Measurements from ENCODE around the gene TENM3. TPM values are rescaled to one million over a fixed set of nuclear protein-coding genes. Genes with fewer than 3 reads are reported as not detected.

The TENM3 gene
- total RNA-seq, 2 experiments from 2014 or later: not detected

DNA sequence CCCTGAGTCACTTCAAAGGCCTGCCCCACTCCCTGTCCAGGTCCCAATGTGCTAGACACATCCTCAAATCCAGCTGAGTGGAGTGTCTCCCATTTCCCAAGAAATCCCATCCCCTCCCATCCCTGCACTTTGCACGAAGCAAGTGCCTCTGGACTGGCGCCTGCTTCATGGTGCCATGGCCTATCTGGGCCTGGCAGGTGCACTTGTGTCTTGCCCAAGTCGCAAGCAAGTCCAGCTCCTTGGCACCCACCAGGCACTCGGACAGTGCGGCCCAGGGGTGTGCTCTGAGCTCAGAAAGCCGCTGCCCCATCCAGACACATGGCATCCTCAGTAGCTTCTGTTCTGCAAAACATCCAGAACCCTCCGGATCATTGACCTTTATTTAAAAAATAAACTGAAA, 576.5 kb downstream of the TENM3 start:
- intact Hi-C loops (cut with micrococcal nuclease): no loop called here
- CTCF ChIA-PET: no interaction called here
- Mint-ChIP-seq H3K4me3 (no peak overlapping the region), H3K27me3 (ENCODE audit: low read depth) (no peaks in the 10 kb centered on the region), H3K4me1 (ENCODE audit: low read depth) (no peaks in the 10 kb centered on the region), H3K27ac (no peak overlapping the region), H3K9me3 (no peaks in the 10 kb centered on the region), H3K36me3 (ENCODE audit: low read depth) (no peaks in the 10 kb centered on the region)
- DNase-seq: no peak

DNA sequence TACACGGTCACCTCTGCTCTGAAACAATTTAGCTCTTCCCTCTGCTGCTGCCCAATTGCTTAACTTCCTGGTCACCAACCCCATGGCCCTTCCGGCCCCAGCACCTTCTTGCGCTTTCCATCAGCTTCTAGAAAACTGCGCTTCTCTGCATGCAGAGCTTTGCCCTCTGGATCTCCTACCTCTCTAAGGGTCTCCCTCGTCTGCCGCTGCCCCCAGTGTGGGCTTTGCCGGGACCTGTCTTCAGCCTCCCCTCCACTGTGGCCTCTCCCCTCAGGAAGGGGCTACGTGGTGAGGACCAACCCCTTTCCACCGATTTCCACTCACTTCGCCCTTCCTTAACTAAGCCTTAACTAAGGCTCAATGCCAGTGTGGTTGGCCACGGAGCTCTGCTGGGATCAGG, 579.4 kb downstream of the TENM3 start:
- Mint-ChIP-seq H3K27me3 (ENCODE audit: low read depth) (peaks cover 9% of the 10 kb centered on the region), H3K9me3 (no peaks in the 10 kb centered on the region), H3K36me3 (ENCODE audit: low read depth) (no peaks in the 10 kb centered on the region), H3K27ac (no peak overlapping the region), H3K4me1 (ENCODE audit: low read depth) (peaks cover 6% of the 10 kb centered on the region), H3K4me3 (no peak overlapping the region)
- CTCF ChIA-PET: interaction anchor here (1.1 kb wide), 1 partner anchor 103 kb away, joined by 3 read pairs; no protein-coding TSS in a partner anchor
- intact Hi-C loops (cut with micrococcal nuclease): no loop called here
- no peak for DNase-seq

DNA sequence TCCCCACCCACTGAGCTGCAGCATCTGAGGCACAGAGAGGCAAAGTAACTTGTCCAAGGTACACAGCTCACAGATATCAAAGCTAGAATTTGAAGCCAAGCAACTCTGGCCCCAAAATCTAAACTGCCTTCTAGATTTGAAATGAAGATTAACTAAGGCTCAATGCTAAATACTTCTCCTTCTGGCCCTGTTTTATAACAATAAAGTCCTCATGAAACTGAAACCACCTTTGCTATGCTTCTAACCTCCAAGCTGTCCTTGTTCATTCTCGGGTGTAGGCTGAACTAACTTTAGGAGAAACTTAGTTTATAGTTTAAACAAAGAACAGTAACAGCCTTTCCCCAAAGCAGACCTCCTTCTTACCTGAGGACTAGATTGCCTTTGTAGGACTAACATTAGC, 580.4 kb downstream of the TENM3 start:
- Mint-ChIP-seq H3K36me3 (ENCODE audit: low read depth) (no peaks in the 10 kb centered on the region), H3K4me1 (ENCODE audit: low read depth) (peaks cover 6% of the 10 kb centered on the region), H3K27ac (no peak overlapping the region), H3K9me3 (no peaks in the 10 kb centered on the region), H3K4me3 (no peak overlapping the region), H3K27me3 (ENCODE audit: low read depth) (peaks cover 13% of the 10 kb centered on the region)
- CTCF ChIA-PET: interaction anchor here (1.1 kb wide), 1 partner anchor 102 kb away, joined by 3 read pairs; no protein-coding TSS in a partner anchor
- DNase-seq: no peak
- intact Hi-C loops (cut with micrococcal nuclease): no loop called here

DNA sequence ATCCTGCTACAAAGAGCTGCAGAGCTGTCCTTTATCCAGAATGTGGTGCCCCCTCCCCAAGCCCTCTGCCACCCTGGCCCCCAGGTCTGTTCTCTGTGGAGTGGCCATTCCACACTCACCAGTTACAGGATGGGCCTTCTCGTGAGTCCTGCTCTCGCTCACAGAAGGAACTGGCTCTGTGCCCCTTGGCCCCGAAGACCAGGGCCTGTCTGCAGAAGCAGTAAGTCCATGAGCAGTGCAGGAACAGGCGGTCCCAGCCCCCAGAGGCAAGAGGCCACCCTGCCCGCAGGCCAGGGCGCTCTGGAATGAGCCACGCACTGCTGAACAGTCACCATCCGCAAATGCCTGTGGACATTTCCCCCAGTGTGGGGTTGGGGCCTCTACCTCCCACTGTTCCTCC, 581.8 kb downstream of the TENM3 start:
- no peak for DNase-seq
- Mint-ChIP-seq H3K4me1 (ENCODE audit: low read depth) (peaks cover 6% of the 10 kb centered on the region), H3K27ac (no peak overlapping the region), H3K36me3 (ENCODE audit: low read depth) (no peaks in the 10 kb centered on the region), H3K9me3 (no peaks in the 10 kb centered on the region), H3K4me3 (no peak overlapping the region), H3K27me3 (ENCODE audit: low read depth) (peaks cover 16% of the 10 kb centered on the region)
- CTCF ChIA-PET: no interaction called here
- intact Hi-C loops (cut with micrococcal nuclease): no loop called here

DNA sequence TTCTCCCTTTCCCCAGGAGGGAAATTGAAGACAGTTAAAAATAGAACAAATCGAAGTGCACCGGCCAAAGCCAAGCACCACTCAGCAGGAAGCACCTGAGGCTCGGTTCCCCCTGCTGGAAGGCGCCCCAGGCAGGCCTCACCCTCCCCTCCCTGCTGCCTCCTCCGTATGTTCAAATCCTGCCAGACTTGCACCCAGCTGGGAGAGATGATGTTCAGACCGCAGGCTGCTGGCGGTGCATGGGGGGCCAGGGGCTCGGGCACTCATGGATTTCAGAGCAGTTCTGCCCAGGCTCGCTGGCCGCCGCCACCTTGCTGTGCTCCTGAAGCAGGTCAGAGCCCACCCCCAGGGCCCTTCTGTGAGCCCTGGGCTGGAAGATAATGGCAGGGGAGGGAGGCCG, 582.6 kb downstream of the TENM3 start:
- Mint-ChIP-seq H3K9me3 (no peaks in the 10 kb centered on the region), H3K36me3 (ENCODE audit: low read depth) (no peaks in the 10 kb centered on the region), H3K27me3 (ENCODE audit: low read depth) (peaks cover 20% of the 10 kb centered on the region), H3K4me1 (ENCODE audit: low read depth) (peaks cover 6% of the 10 kb centered on the region), H3K4me3 (no peak overlapping the region), H3K27ac (no peak overlapping the region)
- CTCF ChIA-PET: no interaction called here
- DNase-seq: no peak
- intact Hi-C loops (cut with micrococcal nuclease): no loop called here

DNA sequence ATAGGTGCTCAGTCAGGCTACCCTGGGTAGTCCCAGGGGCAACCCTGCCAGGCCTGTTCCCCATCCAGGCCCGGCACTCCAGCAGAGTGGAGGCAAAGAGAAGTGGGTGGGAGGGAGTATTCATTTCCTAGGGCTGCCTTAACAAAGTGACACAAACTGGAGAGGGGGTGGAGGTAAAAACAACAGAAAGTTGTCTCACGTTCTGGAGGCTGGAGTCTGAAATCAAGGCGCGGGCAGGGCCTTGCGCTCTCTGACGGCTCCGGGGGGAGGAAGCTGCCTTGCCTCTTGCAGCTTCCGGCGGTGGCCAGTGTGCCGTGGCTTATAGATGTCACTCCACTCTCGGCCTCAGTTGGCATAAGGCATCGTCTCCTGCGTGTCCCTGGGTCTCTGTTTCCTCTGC, 583.2 kb downstream of the TENM3 start:
- DNase-seq: peak; percentile 46
- CTCF ChIA-PET: no interaction called here
- Mint-ChIP-seq H3K4me3 (no peak overlapping the region), H3K9me3 (no peaks in the 10 kb centered on the region), H3K27me3 (ENCODE audit: low read depth) (peaks cover 23% of the 10 kb centered on the region), H3K27ac (no peak overlapping the region), H3K4me1 (ENCODE audit: low read depth) (peaks cover 6% of the 10 kb centered on the region), H3K36me3 (ENCODE audit: low read depth) (no peaks in the 10 kb centered on the region)
- intact Hi-C loops (cut with micrococcal nuclease): no loop called here

DNA sequence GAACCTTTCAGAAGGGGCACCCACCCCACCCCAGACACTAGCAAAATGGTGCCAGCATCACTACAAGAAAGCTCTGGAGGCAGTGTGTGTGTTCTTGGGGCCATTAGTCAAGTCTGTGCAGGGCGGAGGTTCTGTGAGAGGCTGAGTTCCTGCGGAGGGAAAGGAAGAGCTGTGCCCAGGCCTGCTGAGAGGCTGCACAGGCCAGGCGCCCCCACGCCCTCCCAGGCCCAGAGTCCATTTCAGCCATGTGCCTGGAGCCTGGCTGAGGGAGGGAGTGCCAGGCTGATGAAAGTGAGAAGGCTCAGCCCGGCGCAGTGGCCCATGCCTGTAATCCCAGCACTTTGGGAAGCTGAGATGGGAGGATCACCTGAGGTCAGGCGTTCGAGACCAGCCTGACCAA, 584.0 kb downstream of the TENM3 start:
- H3K4me3 Mint-ChIP-seq: no peak overlapping the region
- no peaks in the 10 kb centered on the region for H3K9me3 Mint-ChIP-seq
- no peaks in the 10 kb centered on the region for H3K36me3 Mint-ChIP-seq (ENCODE audit: low read depth)
- DNase-seq: no peak
- no peak overlapping the region for H3K27ac Mint-ChIP-seq
- intact Hi-C loops (cut with micrococcal nuclease): no loop called here
- H3K4me1 Mint-ChIP-seq (ENCODE audit: low read depth): peaks cover 6% of the 10 kb centered on the region
- CTCF ChIA-PET: interaction anchor here (0.6 kb wide), 1 partner anchor 26 kb away, joined by 3 read pairs; no protein-coding TSS in a partner anchor
- peaks cover 23% of the 10 kb centered on the region for H3K27me3 Mint-ChIP-seq (ENCODE audit: low read depth)

DNA sequence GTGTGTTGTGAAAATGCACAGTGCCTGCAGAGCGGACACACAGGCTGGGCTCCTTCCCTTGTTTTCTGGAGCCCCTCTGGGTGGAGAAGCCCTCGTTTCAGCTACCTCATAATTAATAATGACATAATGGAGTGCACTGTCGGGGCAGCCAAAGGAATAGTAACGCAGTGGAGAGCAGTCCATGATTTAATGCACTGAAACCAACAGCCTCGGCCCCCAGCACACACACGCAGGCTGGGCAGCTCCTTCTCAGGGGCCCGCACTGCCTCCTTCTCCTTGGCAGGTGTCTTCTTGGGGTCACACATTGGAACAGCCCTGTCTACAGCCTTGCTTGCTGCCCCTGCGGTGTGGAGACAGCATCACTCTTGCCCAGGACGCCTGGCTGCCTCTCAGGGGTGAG, 584.8 kb downstream of the TENM3 start:
- H3K36me3 Mint-ChIP-seq (ENCODE audit: low read depth): no peaks in the 10 kb centered on the region
- H3K9me3 Mint-ChIP-seq: no peaks in the 10 kb centered on the region
- CTCF ChIA-PET: no interaction called here
- DNase-seq: no peak
- H3K4me1 Mint-ChIP-seq (ENCODE audit: low read depth): peaks cover 6% of the 10 kb centered on the region
- peaks cover 28% of the 10 kb centered on the region for H3K27me3 Mint-ChIP-seq (ENCODE audit: low read depth)
- no peak overlapping the region for H3K4me3 Mint-ChIP-seq
- intact Hi-C loops (cut with micrococcal nuclease): no loop called here
- no peak overlapping the region for H3K27ac Mint-ChIP-seq

DNA sequence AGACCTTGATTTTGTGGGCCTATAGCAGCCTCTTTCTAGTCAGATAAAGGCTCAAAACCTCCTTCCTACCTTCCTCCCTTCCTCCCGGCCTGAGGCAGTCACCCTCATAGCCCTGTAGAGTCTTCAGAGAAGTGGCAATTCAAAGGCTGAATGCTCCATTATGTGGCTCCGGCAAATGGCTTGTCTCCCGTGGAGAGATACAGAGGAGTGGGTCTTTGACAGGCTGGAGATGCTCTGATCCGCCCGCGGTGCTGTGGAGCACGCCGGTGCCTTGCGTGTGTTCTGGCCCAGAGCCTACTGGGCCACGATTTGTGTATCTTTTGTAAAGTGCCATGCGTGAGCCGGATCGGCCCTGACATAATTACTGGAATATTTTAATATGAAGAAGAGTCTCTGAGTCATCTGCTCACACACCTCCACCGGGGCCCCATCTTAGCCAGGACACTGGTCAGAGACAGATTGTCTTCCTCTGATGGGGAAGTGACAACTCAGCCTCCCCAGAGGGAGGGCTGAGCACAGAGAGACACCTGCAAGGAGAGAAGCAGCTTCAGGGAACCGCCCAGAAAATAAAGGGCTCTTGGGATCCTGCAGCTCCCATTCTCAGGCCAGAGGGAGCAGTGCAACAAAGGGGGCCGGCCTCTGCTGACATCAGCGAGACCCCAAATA, 585.3 kb downstream of the TENM3 start:
- CTCF ChIA-PET: no interaction called here
- H3K4me3 Mint-ChIP-seq: no peak overlapping the region

DNA sequence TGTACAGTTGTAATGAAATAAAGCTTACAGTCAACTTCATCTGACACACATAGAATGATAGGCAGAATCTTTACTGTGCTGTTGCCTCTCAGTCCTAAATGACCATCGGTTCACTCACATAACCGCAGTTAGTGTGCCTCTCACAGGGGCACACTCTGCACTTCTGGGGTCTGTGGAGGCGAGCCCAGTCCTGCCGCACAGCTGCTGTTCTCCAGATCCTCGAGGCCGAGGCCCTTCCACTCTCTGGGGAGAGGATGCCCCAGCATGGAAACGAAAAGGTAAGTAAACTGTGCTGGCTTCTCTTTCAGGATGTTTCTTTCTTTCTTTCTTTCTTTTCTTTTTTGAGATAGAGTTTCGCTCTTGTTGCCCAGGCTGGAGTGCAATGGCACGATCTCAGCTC, 586.0 kb downstream of the TENM3 start:
- Mint-ChIP-seq H3K27me3 (ENCODE audit: low read depth) (peaks cover 28% of the 10 kb centered on the region), H3K36me3 (ENCODE audit: low read depth) (no peaks in the 10 kb centered on the region), H3K4me1 (ENCODE audit: low read depth) (peaks cover 6% of the 10 kb centered on the region), H3K27ac (no peak overlapping the region), H3K9me3 (no peaks in the 10 kb centered on the region), H3K4me3 (no peak overlapping the region)
- CTCF ChIA-PET: interaction anchor here (0.7 kb wide), 1 partner anchor 24 kb away, joined by 3 read pairs; no protein-coding TSS in a partner anchor
- intact Hi-C loops (cut with micrococcal nuclease): no loop called here
- DNase-seq: no peak

More for the DNA sequence above, 585.3 kb downstream of the TENM3 start:
- no peak for DNase-seq
- Mint-ChIP-seq H3K4me1 (ENCODE audit: low read depth) (peaks cover 6% of the 10 kb centered on the region), H3K27me3 (ENCODE audit: low read depth) (peaks cover 28% of the 10 kb centered on the region), H3K36me3 (ENCODE audit: low read depth) (no peaks in the 10 kb centered on the region), H3K9me3 (no peaks in the 10 kb centered on the region), H3K27ac (no peak overlapping the region)
- intact Hi-C loops (cut with micrococcal nuclease): no loop called here

DNA sequence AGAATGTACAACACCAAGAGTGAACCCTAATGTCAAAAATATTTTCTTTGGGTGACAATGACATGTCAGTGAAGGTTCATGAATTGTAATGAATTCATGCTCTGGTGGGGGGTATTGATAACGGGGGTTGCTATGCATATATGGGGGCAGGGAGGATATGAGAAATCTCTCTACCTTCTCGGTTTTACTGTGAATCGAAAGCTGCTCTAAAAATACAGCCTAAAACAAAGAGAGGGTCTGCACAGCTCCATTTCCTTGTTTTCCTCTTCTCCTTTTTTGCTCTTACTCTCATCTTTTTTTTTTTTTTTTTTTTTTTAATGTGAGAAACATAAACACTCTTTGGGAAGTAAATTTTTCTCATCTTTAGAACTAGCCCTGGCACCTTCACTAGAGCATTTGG, 588.2 kb downstream of the TENM3 start:
- no peak for DNase-seq
- intact Hi-C loops (cut with micrococcal nuclease): no loop called here
- Mint-ChIP-seq H3K9me3 (no peaks in the 10 kb centered on the region), H3K27me3 (ENCODE audit: low read depth) (peaks cover 36% of the 10 kb centered on the region), H3K36me3 (ENCODE audit: low read depth) (no peaks in the 10 kb centered on the region), H3K27ac (no peak overlapping the region), H3K4me3 (no peak overlapping the region), H3K4me1 (ENCODE audit: low read depth) (peaks cover 4% of the 10 kb centered on the region)
- CTCF ChIA-PET: no interaction called here

DNA sequence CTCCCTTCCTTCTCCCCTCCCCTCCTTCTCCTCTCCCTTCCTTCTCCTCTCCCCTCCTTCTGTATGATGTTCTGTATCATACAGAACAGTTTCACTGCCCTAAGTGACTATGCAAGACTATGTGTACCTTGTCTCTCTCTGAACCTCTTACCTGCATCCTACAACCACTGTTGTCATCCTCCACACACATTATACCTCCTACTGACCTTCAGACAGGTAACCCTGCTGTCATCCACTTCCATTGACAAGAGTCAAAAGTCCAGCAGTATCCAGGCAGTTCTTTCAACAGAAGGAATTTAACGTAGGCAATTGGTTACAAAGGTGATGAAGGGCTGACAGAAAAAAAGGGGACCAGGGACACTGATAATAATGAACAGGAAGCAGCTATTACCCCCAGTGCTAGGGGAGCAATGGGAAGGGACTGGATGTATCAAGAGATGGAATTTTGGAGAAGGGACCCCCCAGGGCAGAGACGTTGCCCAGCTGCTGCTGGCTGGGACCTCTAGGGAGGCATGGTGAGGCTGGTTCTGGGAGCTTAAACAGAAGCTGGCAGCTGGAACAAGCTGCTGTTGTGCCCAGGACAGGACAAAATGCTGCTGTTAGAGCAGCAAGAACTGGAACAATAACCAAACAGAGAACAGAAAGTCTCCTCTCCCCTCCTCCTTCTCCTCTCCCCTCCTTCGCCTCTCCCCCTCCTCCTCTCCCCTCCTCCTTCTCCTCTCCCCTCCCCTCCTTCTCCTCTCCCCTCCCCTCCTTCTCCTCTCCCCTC, 589.3 kb downstream of the TENM3 start:
- DNase-seq: no peak
- Mint-ChIP-seq H3K27me3 (ENCODE audit: low read depth) (peaks cover 38% of the 10 kb centered on the region), H3K4me1 (ENCODE audit: low read depth) (no peaks in the 10 kb centered on the region), H3K27ac (no peak overlapping the region), H3K36me3 (ENCODE audit: low read depth) (no peaks in the 10 kb centered on the region), H3K4me3 (no peak overlapping the region), H3K9me3 (no peaks in the 10 kb centered on the region)
- CTCF ChIA-PET: no interaction called here
- intact Hi-C loops (cut with micrococcal nuclease): no loop called here
